ENCODE results near the gene PSAPL1. TPM values are rescaled to one million over a fixed set of nuclear protein-coding genes. Genes with fewer than 3 reads are reported as not detected.

Gene PSAPL1
- polyA plus RNA-seq, 1 donor from 2014 or later = not detected

GRCh38 chr4:7397206-7398103 lies 37.3 kb downstream of the PSAPL1 start:
- TF ChIP-seq CTCF (IDR thresholded peaks at IDR 0.05; ENCODE audit: poor library complexity, severe bottlenecking) (no peak), REST (IDR thresholded peaks at IDR 0.05; ENCODE audit: borderline replicate concordance) (no peak), EZH2 (IDR thresholded peaks at IDR 0.05; ENCODE audit: borderline replicate concordance, insufficient read depth, low read length, poor library complexity, severe bottlenecking) (no peak), SMC3 (conservative IDR thresholded peaks at IDR 0.05; ENCODE audit: poor library complexity) (no peak), MXI1 (conservative IDR thresholded peaks at IDR 0.05; ENCODE audit: poor library complexity, severe bottlenecking) (no peak), RAD21 (conservative IDR thresholded peaks at IDR 0.05) (no peak), TAF1 (IDR thresholded peaks at IDR 0.05; ENCODE audit: low read depth) (no peak)
- Histone ChIP-seq H3K79me2 (replicated peaks; ENCODE audit: insufficient read depth, low read length) (no peaks in the 10 kb centered on the region), H3K9ac (ENCODE audit: low read length) (no peak overlapping the region), H3F3A (ENCODE audit: insufficient read depth, low read length, poor library complexity, severe bottlenecking) (no peaks in the 10 kb centered on the region), H3K9me3 (ENCODE audit: low read length) (no peaks in the 10 kb centered on the region), H3K9me2 (ENCODE audit: insufficient read depth, low read length) (no peaks in the 10 kb centered on the region), H3K4me3 (ENCODE audit: low read length) (no peak overlapping the region), H3K27ac (ENCODE audit: low read length) (no peak overlapping the region), H3K4me2 (ENCODE audit: low read length) (no peak overlapping the region), H4K20me1 (ENCODE audit: insufficient read depth) (no peaks in the 10 kb centered on the region), H2AFZ (ENCODE audit: low read depth, low read length) (no peak overlapping the region), H3K27me3 (ENCODE audit: insufficient read depth, low read depth, low read length) (no peaks in the 10 kb centered on the region), H3K36me3 (ENCODE audit: insufficient read depth, low read length) (no peaks in the 10 kb centered on the region)

GRCh38 chr4:7396186-7396910 lies 38.4 kb downstream of the PSAPL1 start:
- Histone ChIP-seq H3K27me3 (ENCODE audit: insufficient read depth, low read depth, low read length) (no peaks in the 10 kb centered on the region), H3K27ac (ENCODE audit: low read length) (no peak overlapping the region), H3K4me2 (ENCODE audit: low read length) (no peak overlapping the region), H3K4me3 (ENCODE audit: low read length) (no peak overlapping the region), H3K79me2 (replicated peaks; ENCODE audit: insufficient read depth, low read length) (no peaks in the 10 kb centered on the region), H4K20me1 (ENCODE audit: insufficient read depth) (no peaks in the 10 kb centered on the region), H3F3A (ENCODE audit: insufficient read depth, low read length, poor library complexity, severe bottlenecking) (no peaks in the 10 kb centered on the region), H3K9me2 (ENCODE audit: insufficient read depth, low read length) (no peaks in the 10 kb centered on the region), H3K9me3 (ENCODE audit: low read length) (no peaks in the 10 kb centered on the region), H2AFZ (ENCODE audit: low read depth, low read length) (no peak overlapping the region), H3K9ac (ENCODE audit: low read length) (no peak overlapping the region), H3K36me3 (ENCODE audit: insufficient read depth, low read length) (no peaks in the 10 kb centered on the region)
- TF ChIP-seq REST (IDR thresholded peaks at IDR 0.05; ENCODE audit: borderline replicate concordance) (no peak), RAD21 (conservative IDR thresholded peaks at IDR 0.05) (no peak), SMC3 (conservative IDR thresholded peaks at IDR 0.05; ENCODE audit: poor library complexity) (no peak), TAF1 (IDR thresholded peaks at IDR 0.05; ENCODE audit: low read depth) (no peak), EP300 (conservative IDR thresholded peaks at IDR 0.05; ENCODE audit: poor library complexity, severe bottlenecking) (no peak), MXI1 (conservative IDR thresholded peaks at IDR 0.05; ENCODE audit: poor library complexity, severe bottlenecking) (no peak), POLR2AphosphoS5 (IDR thresholded peaks at IDR 0.05) (no peak), EZH2 (IDR thresholded peaks at IDR 0.05; ENCODE audit: borderline replicate concordance, insufficient read depth, low read length, poor library complexity, severe bottlenecking) (no peak), CTCF (IDR thresholded peaks at IDR 0.05; ENCODE audit: poor library complexity, severe bottlenecking) (no peak)
